Measurements from ENCODE around the gene ESRRB. TPM values are rescaled to one million over a fixed set of nuclear protein-coding genes. Genes with fewer than 3 reads are reported as not detected.

Gene ESRRB
- total RNA-seq, 1 donor from 2014 or later = 0.74 TPM

GRCh38 chr14:76464856-76465255 lies 88.9 kb downstream of the ESRRB start:
- TF ChIP-seq CTCF (IDR thresholded peaks at IDR 0.05) (no peak), POLR2A (IDR thresholded peaks at IDR 0.05) (no peak), POLR2AphosphoS5 (IDR thresholded peaks at IDR 0.05; ENCODE audit: insufficient read depth in 1 of 2, low read depth in 1 of 2) (no peak)
- intact Hi-C loops (cut with DNase I) = no loop called here
- Histone ChIP-seq H3K36me3 (no peaks in the 10 kb centered on the region), H3K4me1 (no peaks in the 10 kb centered on the region), H3K27me3 (no peaks in the 10 kb centered on the region), H3K27ac (no peak overlapping the region), H3K9me3 (no peaks in the 10 kb centered on the region), H3K4me3 (no peak overlapping the region)
- no peak for DNase-seq (ENCODE audit: extremely low spot score in 2 of 2)

GRCh38 chr14:76465664-76466063 lies 89.7 kb downstream of the ESRRB start:
- intact Hi-C loops (cut with DNase I) = no loop called here
- Histone ChIP-seq H3K36me3 (no peaks in the 10 kb centered on the region), H3K4me1 (no peaks in the 10 kb centered on the region), H3K27me3 (no peaks in the 10 kb centered on the region), H3K9me3 (no peaks in the 10 kb centered on the region), H3K27ac (no peak overlapping the region), H3K4me3 (no peak overlapping the region)
- no peak for TF ChIP-seq POLR2A (IDR thresholded peaks at IDR 0.05)
- TF ChIP-seq CTCF (IDR thresholded peaks at IDR 0.05) = no peak
- TF ChIP-seq POLR2AphosphoS5 (IDR thresholded peaks at IDR 0.05; ENCODE audit: insufficient read depth in 1 of 2, low read depth in 1 of 2) = no peak
- no peak for DNase-seq (ENCODE audit: extremely low spot score in 2 of 2)

GRCh38 chr14:76467711-76468155 lies 91.8 kb downstream of the ESRRB start:
- Histone ChIP-seq H3K27me3 (no peaks in the 10 kb centered on the region), H3K4me1 (no peaks in the 10 kb centered on the region), H3K9me3 (no peaks in the 10 kb centered on the region), H3K36me3 (no peaks in the 10 kb centered on the region), H3K27ac (no peak overlapping the region), H3K4me3 (no peak overlapping the region)
- intact Hi-C loops (cut with DNase I) = no loop called here
- DNase-seq (ENCODE audit: extremely low spot score in 2 of 2) = no peak
- no peak for TF ChIP-seq POLR2AphosphoS5 (IDR thresholded peaks at IDR 0.05; ENCODE audit: insufficient read depth in 1 of 2, low read depth in 1 of 2)

GRCh38 chr14:76472199-76472723 lies 96.3 kb downstream of the ESRRB start:
- no peak overlapping the region for H3K4me3 ChIP-seq

GRCh38 chr14:76473481-76474263 lies 97.7 kb downstream of the ESRRB start:
- DNase-seq (ENCODE audit: extremely low spot score in 2 of 2) = no peak
- intact Hi-C loops (cut with DNase I) = no loop called here
- Histone ChIP-seq H3K4me3 (peak overlapping the region in 1 of 2 donors; percentile 12), H3K27ac (no peak overlapping the region), H3K4me1 (peaks cover 8% of the 10 kb centered on the region), H3K27me3 (no peaks in the 10 kb centered on the region), H3K9me3 (no peaks in the 10 kb centered on the region), H3K36me3 (no peaks in the 10 kb centered on the region)
- TF ChIP-seq CTCF (IDR thresholded peaks at IDR 0.05) (no peak), POLR2A (IDR thresholded peaks at IDR 0.05) (no peak), POLR2AphosphoS5 (IDR thresholded peaks at IDR 0.05; ENCODE audit: insufficient read depth in 1 of 2, low read depth in 1 of 2) (no peak)

More at GRCh38 chr14:76472199-76472723, 96.3 kb downstream of the ESRRB start:
- no peak for TF ChIP-seq POLR2A (IDR thresholded peaks at IDR 0.05)
- no peak for TF ChIP-seq POLR2AphosphoS5 (IDR thresholded peaks at IDR 0.05; ENCODE audit: insufficient read depth in 1 of 2, low read depth in 1 of 2)
- no peak for TF ChIP-seq CTCF (IDR thresholded peaks at IDR 0.05)
- H3K36me3 ChIP-seq = no peaks in the 10 kb centered on the region
- no peaks in the 10 kb centered on the region for H3K27me3 ChIP-seq
- DNase-seq (ENCODE audit: extremely low spot score in 2 of 2) = no peak
- H3K27ac ChIP-seq = no peak overlapping the region
- intact Hi-C loops (cut with DNase I) = no loop called here
- H3K4me1 ChIP-seq = peaks cover 8% of the 10 kb centered on the region
- no peaks in the 10 kb centered on the region for H3K9me3 ChIP-seq

All from vagina (tissue), 2 donors.